Fibroblast of lung (primary cell): Measurements from ENCODE around the gene SBDS. TPM values are rescaled to one million over a fixed set of nuclear protein-coding genes. Genes with fewer than 3 reads are reported as not detected.

Experiments
- DNase-seq, 2 donors: peaks; one replicate each; pipeline versions ENCODE4 v3.0.0 to v3.0.0-alpha.2; 2010; ENCODE audit warnings: low read depth in 2 of 2
- H2AFZ ChIP-seq: 2 replicates; pipeline ENCODE4 v1.5.1; 2012; ENCODE audit warnings: low read length, control low read depth, inconsistent platforms
- H3K27ac ChIP-seq: 2 replicates; pipeline ENCODE4 v1.5.1; 2011; ENCODE audit warnings: low read length, control low read depth; ENCODE audit not compliant: insufficient read depth
- H3K27me3 ChIP-seq: 2 replicates; pipeline ENCODE4 v1.5.1; 2011; ENCODE audit warnings: mild to moderate bottlenecking, low read length; ENCODE audit not compliant: control insufficient read depth, insufficient read depth
- H3K36me3 ChIP-seq: 2 replicates; pipeline ENCODE4 v1.5.1; 2011; ENCODE audit warnings: low read length; ENCODE audit not compliant: control insufficient read depth, insufficient read depth
- H3K4me1 ChIP-seq: 2 replicates; pipeline ENCODE4 v1.5.1; 2011; ENCODE audit warnings: low read length; ENCODE audit not compliant: control insufficient read depth, insufficient read depth; ENCODE audit errors: extremely low read depth
- H3K4me2 ChIP-seq: 2 replicates; pipeline ENCODE4 v1.5.1; 2011; ENCODE audit warnings: low read length, control low read depth; ENCODE audit not compliant: insufficient read depth; ENCODE audit errors: extremely low read depth
- H3K4me3 ChIP-seq, 4 experiments: fragments of 200-600 bp in 1 of 4; sonication (generic) in 1 of 4; replicated peaks in 1 of 4; 2 replicates each; pipeline ENCODE4 v1.5.1; 2011 to 2016; ENCODE audit warnings: low read length in 4 of 4, low read depth in 3 of 4, mild to moderate bottlenecking in 3 of 4, control low read depth in 2 of 4, inconsistent platforms in 1 of 4, mixed read lengths in 1 of 4; ENCODE audit not compliant: insufficient read depth in 1 of 4; ENCODE audit errors: control extremely low read depth in 1 of 4
- H3K79me2 ChIP-seq: 2 replicates; pipeline ENCODE4 v1.5.1; 2012; ENCODE audit warnings: mild to moderate bottlenecking, low read length, inconsistent platforms; ENCODE audit not compliant: control insufficient read depth, insufficient read depth
- H3K9ac ChIP-seq: 2 replicates; pipeline ENCODE4 v1.5.1; 2011; ENCODE audit warnings: mild to moderate bottlenecking, low read length, control low read depth; ENCODE audit not compliant: insufficient read depth
- H3K9me3 ChIP-seq: 2 replicates; pipeline ENCODE4 v1.5.1; 2012; ENCODE audit warnings: low read depth, low read length; ENCODE audit not compliant: control insufficient read depth, insufficient read depth
- H4K20me1 ChIP-seq: 2 replicates; pipeline ENCODE4 v1.5.1; 2011; ENCODE audit warnings: low read length; ENCODE audit not compliant: control insufficient read depth, insufficient read depth; ENCODE audit errors: extremely low read depth
- CTCF ChIP-seq, 2 donors: IDR thresholded peaks in 1 of 2; conservative IDR thresholded peaks in 1 of 2; 1 replicate in 1 of 2; 2 replicates in 1 of 2; pipeline ENCODE4 v1.5.1; 2011 to 2012; ENCODE audit warnings: low read length in 2 of 2, control low read depth in 1 of 2, inconsistent platforms in 1 of 2, low read depth in 1 of 2, mild to moderate bottlenecking in 1 of 2
- EZH2 ChIP-seq: IDR thresholded peaks from 2 replicates; pipeline ENCODE4 v1.5.1; 2012; ENCODE audit warnings: low read length, control low read depth, mild to moderate bottlenecking; ENCODE audit errors: missing control alignments
- polyA plus RNA-seq, 2 donors: library from polyadenylated mRNA; depleted of rRNA in 1 of 2; stranded (reverse) in 1 of 2; unstranded in 1 of 2; fragments of >200 nt; gene quantifications; 2 replicates each; pipeline ENCODE4 v1.2.1, GENCODE V29; 2011 to 2012; ENCODE audit warnings: missing spikeins in 1 of 2
- total RNA-seq: library from RNA; depleted of rRNA; stranded (reverse); fragments of >200 nt; gene quantifications from 2 replicates; pipeline ENCODE4 v1.2.1, GENCODE V29; 2014

SBDS gene
- total and polyA plus RNA-seq, 2 donors (not counting 1 experiment from before 2014, with no cell fraction given), result 118 to 172 TPM

- Histone ChIP-seq H3K9me3 (no peaks in the 10 kb centered on the region), H3K79me2 (no peaks in the 10 kb centered on the region), H3K27me3 (no peaks in the 10 kb centered on the region), H3K4me2 (no peak overlapping the region), H3K4me1 (peaks cover 11% of the 10 kb centered on the region), H2AFZ (no peak overlapping the region), H3K4me3 (no peak overlapping the region), H3K27ac (no peak overlapping the region), H3K36me3 (peaks cover 7% of the 10 kb centered on the region), H3K9ac (no peak overlapping the region), H4K20me1 (no peaks in the 10 kb centered on the region)
- no peak for DNase-seq
- TF ChIP-seq EZH2, result no peak
- TF ChIP-seq CTCF (conservative IDR thresholded peaks at IDR 0.05 in 1 of 2, IDR thresholded peaks at IDR 0.05 in 1 of 2; ENCODE audit: low read depth in 1 of 2, low read length in 2 of 2), result no peak
Observed at GRCh38 chr7:66948480-66949109, 46.8 kb downstream of the SBDS start.

- Histone ChIP-seq H2AFZ (no peak overlapping the region), H3K9me3 (no peaks in the 10 kb centered on the region), H3K4me2 (no peak overlapping the region), H3K9ac (no peak overlapping the region), H3K27me3 (no peaks in the 10 kb centered on the region), H3K4me1 (no peaks in the 10 kb centered on the region), H4K20me1 (no peaks in the 10 kb centered on the region), H3K79me2 (no peaks in the 10 kb centered on the region), H3K36me3 (peaks cover 7% of the 10 kb centered on the region), H3K27ac (no peak overlapping the region), H3K4me3 (no peak overlapping the region)
- DNase-seq, result no peak
- TF ChIP-seq CTCF (conservative IDR thresholded peaks at IDR 0.05 in 1 of 2, IDR thresholded peaks at IDR 0.05 in 1 of 2; ENCODE audit: low read depth in 1 of 2, low read length in 2 of 2), result no peak
- no peak for TF ChIP-seq EZH2
Observed at GRCh38 chr7:66946545-66946944, 48.8 kb downstream of the SBDS start.

GRCh38 chr7:66939325-66939724 lies 56.1 kb downstream of the SBDS start:
- DNase-seq, result no peak
- no peaks in the 10 kb centered on the region for H3K27me3 ChIP-seq
- TF ChIP-seq CTCF (conservative IDR thresholded peaks at IDR 0.05 in 1 of 2, IDR thresholded peaks at IDR 0.05 in 1 of 2; ENCODE audit: low read depth in 1 of 2, low read length in 2 of 2) (no peak), EZH2 (no peak)
- H3K36me3 ChIP-seq, result no peaks in the 10 kb centered on the region
- peaks cover 54% of the 10 kb centered on the region for H3K79me2 ChIP-seq
- H3K4me3 ChIP-seq, result no peak overlapping the region
- H3K9me3 ChIP-seq, result no peaks in the 10 kb centered on the region
- H3K4me1 ChIP-seq, result no peaks in the 10 kb centered on the region
- H2AFZ ChIP-seq, result no peak overlapping the region
- H3K4me2 ChIP-seq, result no peak overlapping the region
- H4K20me1 ChIP-seq, result no peaks in the 10 kb centered on the region
- H3K9ac ChIP-seq, result no peak overlapping the region
- H3K27ac ChIP-seq, result no peak overlapping the region
